Endothelial cell (in vitro differentiated cells): Measurements from ENCODE around the gene MCRS1. TPM values are rescaled to one million over a fixed set of nuclear protein-coding genes. Genes with fewer than 3 reads are reported as not detected.

Experiments used
- DNase-seq: peaks from one replicate; pipeline ENCODE4 v3.0.0; 2021; ENCODE audit warnings: low spot score
- H3K27ac Mint-ChIP-seq: one replicate; pipeline ENCODE4 v1.8.0; 2021; ENCODE audit warnings: mixed read lengths, inconsistent platforms; ENCODE audit not compliant: unreplicated experiment
- H3K27me3 Mint-ChIP-seq: one replicate; pipeline ENCODE4 v1.8.0; 2021; ENCODE audit warnings: mild to moderate bottlenecking, moderate library complexity, mixed read lengths, inconsistent platforms; ENCODE audit not compliant: unreplicated experiment
- H3K36me3 Mint-ChIP-seq: one replicate; pipeline ENCODE4 v1.8.0; 2021; ENCODE audit warnings: mild to moderate bottlenecking, low read depth, mixed read lengths, inconsistent platforms; ENCODE audit not compliant: unreplicated experiment
- H3K4me1 Mint-ChIP-seq: one replicate; pipeline ENCODE4 v1.8.0; 2021; ENCODE audit warnings: mild to moderate bottlenecking, mixed read lengths, inconsistent platforms; ENCODE audit not compliant: unreplicated experiment
- H3K4me3 Mint-ChIP-seq: one replicate; pipeline ENCODE4 v1.8.0; 2021; ENCODE audit warnings: mild to moderate bottlenecking, mixed read lengths, inconsistent platforms; ENCODE audit not compliant: unreplicated experiment
- H3K9me3 Mint-ChIP-seq: one replicate; pipeline ENCODE4 v1.8.0; 2021; ENCODE audit warnings: mixed read lengths, inconsistent platforms; ENCODE audit not compliant: unreplicated experiment
- total RNA-seq: library from RNA; stranded (reverse); fragmentation: NEBNext Ultra II Directional; extraction: Animal tissue kit (Norgen Biotek cat#: 25700); gene quantifications from one replicate; pipeline ENCODE4 v1.2.1, GENCODE V29; 2021; ENCODE audit not compliant: unreplicated experiment
- TF ChIP-seq, protein P1 (sequence below): fragments of 200-600 bp; sonication (generic); IDR thresholded peaks from one replicate; pipeline ENCODE4 v1.5.0; 2021; ENCODE audit warnings: antibody characterized with exemption; ENCODE audit not compliant: unreplicated experiment

Gene MCRS1
- total RNA-seq, 1 donor from 2014 or later, result 60.8 TPM

DNA sequence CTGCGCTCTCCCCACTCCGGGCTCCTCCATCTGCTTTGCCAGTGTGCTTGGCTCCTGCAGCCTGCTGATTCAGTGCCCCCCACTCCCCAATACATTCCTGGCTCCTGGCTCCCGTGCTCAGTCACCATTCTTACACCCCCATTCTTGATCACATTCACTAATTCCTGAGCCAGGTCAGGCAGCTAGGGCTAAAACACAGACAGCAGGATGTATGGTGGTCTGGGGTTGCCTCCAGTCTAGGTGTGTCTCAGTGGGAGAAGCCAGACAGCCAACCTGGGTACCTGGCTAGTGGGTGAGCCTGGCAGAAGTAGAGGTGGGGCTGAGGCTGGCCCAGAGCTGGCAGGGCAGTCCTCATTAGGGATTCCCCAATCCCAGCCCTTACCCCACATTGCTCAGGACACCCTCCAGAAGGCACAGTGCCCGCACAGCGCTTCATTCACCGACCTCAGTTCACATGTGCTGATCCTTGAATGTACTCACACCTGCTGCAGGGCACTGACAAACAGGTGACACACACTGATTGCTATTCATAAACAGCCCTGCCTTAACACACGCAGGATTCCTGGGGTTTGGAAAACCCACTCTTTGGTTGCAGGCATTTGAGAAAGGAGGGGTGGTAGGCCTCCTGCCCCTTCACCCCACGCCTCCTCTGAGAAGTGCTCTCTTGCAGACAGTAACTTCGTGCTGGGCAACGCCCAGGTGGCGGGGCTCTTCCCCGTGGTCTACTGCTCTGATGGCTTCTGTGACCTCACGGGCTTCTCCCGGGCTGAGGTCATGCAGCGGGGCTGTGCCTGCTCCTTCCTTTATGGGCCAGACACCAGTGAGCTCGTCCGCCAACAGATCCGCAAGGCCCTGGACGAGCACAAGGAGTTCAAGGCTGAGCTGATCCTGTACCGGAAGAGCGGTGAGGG lies 27.5 kb downstream of the MCRS1 start:
- H3K36me3 Mint-ChIP-seq, result peaks cover 6% of the 10 kb centered on the region
- H3K4me1 Mint-ChIP-seq, result peaks cover 20% of the 10 kb centered on the region
- H3K9me3 Mint-ChIP-seq, result no peaks in the 10 kb centered on the region
- H3K27me3 Mint-ChIP-seq, result peaks cover 49% of the 10 kb centered on the region
- H3K4me3 Mint-ChIP-seq, result no peak overlapping the region
- TF ChIP-seq, protein P1, sequence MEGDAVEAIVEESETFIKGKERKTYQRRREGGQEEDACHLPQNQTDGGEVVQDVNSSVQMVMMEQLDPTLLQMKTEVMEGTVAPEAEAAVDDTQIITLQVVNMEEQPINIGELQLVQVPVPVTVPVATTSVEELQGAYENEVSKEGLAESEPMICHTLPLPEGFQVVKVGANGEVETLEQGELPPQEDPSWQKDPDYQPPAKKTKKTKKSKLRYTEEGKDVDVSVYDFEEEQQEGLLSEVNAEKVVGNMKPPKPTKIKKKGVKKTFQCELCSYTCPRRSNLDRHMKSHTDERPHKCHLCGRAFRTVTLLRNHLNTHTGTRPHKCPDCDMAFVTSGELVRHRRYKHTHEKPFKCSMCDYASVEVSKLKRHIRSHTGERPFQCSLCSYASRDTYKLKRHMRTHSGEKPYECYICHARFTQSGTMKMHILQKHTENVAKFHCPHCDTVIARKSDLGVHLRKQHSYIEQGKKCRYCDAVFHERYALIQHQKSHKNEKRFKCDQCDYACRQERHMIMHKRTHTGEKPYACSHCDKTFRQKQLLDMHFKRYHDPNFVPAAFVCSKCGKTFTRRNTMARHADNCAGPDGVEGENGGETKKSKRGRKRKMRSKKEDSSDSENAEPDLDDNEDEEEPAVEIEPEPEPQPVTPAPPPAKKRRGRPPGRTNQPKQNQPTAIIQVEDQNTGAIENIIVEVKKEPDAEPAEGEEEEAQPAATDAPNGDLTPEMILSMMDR, result no peak
- no peak for DNase-seq
- H3K27ac Mint-ChIP-seq, result peak overlapping the region; percentile 1

DNA sequence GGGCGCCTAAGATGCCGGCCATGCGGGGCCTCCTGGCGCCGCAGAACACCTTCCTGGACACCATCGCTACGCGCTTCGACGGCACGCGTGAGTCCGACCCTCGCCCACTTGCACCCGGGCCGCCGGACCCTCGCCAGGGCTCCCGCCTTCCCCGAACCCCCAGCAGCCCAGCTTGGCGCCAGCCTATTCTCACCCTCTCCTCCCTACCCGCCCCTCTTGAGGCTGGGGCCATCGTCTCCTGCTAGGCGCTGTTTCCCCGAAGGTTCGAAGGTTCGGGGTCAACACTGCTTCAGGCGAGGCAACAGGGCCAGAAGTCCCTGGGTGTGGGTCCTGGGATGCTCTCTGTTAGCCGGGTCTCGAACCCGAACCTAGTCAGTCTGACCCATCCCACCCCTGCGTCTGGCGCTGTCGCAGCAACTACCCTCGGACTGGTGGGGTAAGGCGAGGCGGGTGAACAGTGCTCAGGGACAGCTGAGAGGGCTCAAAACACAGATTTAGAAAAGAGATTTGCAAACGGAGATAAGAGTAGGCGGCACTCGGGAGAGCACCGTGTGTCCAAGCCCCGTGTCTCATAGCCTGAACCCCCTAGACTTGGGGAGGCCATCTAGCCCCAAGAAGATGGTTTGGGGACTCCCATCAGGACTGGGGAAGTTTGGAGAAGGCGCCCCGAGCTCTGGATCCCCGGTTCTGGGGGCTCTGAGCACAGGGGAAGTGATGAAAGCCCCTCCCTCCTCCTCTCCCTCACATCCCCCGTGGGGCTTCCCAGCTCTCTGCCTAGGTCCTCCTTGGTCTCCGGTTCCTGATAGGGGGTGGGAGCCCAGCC lies 28.3 kb downstream of the MCRS1 start:
- Mint-ChIP-seq H3K4me1 (peaks cover 17% of the 10 kb centered on the region), H3K27me3 (peaks cover 47% of the 10 kb centered on the region), H3K27ac (no peak overlapping the region), H3K36me3 (peaks cover 1% of the 10 kb centered on the region), H3K9me3 (no peaks in the 10 kb centered on the region), H3K4me3 (no peak overlapping the region)
- DNase-seq, result no peak
- TF ChIP-seq, protein P1, result no peak

DNA sequence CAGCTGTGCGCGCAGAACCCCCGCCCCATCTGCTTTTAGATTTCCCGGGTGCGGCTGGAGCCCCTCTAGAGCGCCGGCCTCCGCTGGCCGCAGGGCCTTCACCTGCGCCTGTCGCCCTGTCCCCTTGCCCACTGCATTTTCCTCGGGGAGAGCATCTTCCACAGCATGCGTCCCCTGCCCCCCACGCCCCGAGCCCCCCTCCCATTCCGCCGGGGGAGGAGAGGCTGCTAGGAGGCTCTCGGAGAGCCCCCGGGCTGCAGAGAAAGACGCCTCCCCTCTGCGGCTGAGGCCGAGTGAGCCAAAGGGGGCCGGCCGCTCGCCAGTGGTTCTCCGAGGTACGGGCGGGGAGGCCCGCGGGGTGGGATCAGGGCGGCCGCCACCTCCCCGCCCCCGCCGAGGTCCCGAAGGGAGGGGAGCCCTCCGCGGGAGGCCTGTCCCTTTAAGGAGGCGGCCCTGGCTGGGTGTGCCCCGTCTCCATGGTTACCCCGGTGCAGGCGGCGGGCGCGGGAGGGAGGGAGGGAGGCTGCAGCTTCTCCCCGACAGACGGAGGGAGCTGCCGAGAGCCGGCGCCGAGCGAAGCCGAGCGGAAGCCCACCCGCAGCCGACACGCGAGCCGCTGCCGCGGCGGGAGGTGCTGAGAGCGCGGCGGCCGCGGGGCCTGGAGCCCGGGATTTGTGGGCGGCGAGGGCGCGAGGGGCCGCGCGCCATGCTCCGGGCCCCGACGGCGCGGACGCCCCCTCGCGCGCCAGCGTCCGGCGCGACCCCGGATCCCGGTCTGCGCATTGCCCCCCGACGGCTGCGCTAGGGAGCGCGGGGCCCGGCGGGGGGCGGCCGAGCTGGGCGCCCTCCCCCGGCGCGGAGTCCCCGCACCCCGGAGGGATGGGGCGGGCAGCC lies 29.2 kb downstream of the MCRS1 start, which contains the start of gene KCNH3:
TSS of gene KCNH3 (plus strand) at position 521 of the 894 bp plus-strand sequence. CDS start 387 bp downstream, outside the sequence.
- Mint-ChIP-seq H3K9me3 (no peaks in the 10 kb centered on the region), H3K27me3 (peaks cover 43% of the 10 kb centered on the region), H3K36me3 (no peaks in the 10 kb centered on the region), H3K4me1 (peaks cover 14% of the 10 kb centered on the region), H3K27ac (no peak within 1 kb of the TSS), H3K4me3 (no peak within 1 kb of the TSS)
- DNase-seq, result peak; percentile 60
- TF ChIP-seq, protein P1, result no peak

DNA sequence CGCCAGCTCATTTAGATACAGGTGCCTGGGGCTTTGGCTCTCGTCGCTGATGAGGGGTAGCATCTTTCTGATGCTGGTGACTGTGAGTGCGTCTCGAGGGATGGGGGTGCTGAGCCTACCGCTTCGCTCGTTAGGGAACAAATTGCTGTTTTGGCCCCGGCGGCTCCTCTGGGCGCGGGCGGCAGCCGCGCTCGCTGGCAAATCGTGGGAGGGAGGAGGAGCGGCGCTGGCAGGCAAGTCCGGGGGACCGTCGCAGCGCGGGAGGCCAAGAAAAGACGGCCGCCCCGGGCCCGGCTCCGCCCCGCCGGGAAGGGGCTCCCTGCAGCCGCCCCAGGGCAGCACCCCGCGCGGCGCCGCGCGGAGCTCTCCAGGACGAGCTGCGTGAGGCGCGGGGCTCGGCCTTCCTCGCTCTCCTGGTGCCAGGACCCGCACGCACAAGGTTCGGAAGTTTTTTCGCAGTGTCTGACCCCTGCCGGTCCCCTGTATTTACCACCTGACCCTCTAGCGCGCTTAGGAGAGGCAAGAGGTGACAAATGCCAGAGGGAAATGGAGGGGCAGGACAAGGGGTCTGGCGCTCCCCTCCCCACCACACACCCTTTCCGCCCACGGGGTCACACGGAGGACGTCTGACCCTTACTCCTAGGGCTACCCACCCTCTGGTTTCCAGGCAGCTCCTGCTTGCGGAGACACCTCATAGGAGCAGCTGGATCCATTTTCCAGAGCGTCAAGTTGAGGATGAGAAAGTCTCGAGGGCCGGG lies 30.0 kb downstream of the MCRS1 start:
- peaks cover 36% of the 10 kb centered on the region for H3K27me3 Mint-ChIP-seq
- TF ChIP-seq, protein P1, result no peak
- H3K36me3 Mint-ChIP-seq, result no peaks in the 10 kb centered on the region
- no peaks in the 10 kb centered on the region for H3K9me3 Mint-ChIP-seq
- H3K4me3 Mint-ChIP-seq, result no peak overlapping the region
- no peak for DNase-seq
- no peak overlapping the region for H3K27ac Mint-ChIP-seq
- H3K4me1 Mint-ChIP-seq, result peaks cover 14% of the 10 kb centered on the region
